Measurements from ENCODE around the gene SULT1C4.

GRCh38 chr2:108403494-108403893 lies 25.7 kb downstream of the SULT1C4 start:
- TF ChIP-seq CTCF (IDR thresholded peaks at IDR 0.05; ENCODE audit: low read depth, low read length, poor library complexity, severe bottlenecking) (no peak), EZH2phosphoT487 (IDR thresholded peaks at IDR 0.05; ENCODE audit: borderline replicate concordance, low read length) (no peak)

All from DOHH2 (cell line).